ENCODE measurements around the gene UTS2B.

Gene UTS2B, protein sequence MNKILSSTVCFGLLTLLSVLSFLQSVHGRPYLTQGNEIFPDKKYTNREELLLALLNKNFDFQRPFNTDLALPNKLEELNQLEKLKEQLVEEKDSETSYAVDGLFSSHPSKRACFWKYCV

DNA sequence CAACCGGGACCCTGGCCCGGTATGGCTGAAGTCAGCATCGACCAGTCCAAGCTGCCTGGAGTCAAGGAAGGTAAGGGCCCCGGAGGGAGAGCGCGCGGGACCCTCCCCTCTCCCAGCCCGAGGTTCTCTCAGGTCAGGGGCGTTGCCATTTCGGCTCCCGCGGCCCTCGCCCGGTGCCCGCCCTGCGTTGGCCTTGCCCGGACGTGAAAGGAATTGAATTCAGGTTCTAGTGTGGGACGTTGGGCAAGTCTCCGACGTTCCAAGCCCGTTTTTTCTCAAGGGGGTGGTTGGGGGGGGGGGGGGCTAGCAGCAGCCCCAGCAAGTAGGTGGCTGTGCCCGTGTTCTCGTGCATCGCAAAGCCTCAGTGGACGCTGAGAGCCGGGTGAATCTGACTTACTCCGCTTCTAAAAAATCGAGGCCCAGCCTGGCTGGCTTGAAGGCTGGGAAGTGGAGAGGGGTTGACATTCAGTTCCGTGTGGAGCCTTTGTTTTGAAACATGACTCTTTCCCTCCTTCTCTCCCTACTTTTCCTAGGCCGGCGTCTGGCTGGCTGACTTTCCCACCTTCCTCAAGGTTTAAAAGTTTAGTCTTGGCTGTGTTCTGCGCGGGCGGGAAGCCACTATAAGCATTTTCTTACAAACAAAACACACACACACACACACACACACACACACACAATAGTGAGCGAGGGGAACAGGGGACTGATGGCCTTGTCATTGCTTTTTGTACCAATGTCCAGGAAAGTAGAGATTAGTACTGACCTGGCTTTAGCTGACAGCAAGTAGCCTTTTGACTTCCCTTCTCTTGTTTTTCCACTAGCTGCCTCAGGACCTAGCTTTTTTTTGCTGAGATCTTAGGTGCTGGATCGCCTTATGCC, at the start of gene UTS2B:
TSS of gene UTS2B (minus strand) at position 873 of the 876 bp plus-strand sequence. CDS start 48,337 bp downstream, outside the sequence.
- DNase-seq (ENCODE audit: low read depth in 3 of 3, low spot score in 1 of 3) = no peak

DNA sequence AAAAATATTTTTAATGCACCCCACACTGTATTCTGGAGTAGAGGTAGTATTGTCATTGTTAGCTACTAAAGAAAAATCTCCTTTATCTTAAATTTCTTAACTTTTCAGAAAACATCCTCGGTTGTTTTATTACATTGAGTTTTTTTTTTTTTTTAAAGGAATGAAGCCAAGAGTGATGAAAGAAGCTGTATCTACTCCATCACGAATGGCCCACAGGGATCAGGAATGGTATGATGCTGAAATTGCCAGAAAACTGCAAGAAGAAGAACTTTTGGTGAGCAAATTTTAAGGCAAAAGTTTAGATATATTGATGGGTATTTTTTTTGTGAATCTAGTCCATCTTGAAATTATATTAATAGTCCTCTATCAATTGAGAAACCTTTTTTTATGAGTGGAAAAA, 49.7 kb upstream of the UTS2B start:
- DNase-seq (ENCODE audit: low read depth in 3 of 3, low spot score in 1 of 3) = no peak

DNA sequence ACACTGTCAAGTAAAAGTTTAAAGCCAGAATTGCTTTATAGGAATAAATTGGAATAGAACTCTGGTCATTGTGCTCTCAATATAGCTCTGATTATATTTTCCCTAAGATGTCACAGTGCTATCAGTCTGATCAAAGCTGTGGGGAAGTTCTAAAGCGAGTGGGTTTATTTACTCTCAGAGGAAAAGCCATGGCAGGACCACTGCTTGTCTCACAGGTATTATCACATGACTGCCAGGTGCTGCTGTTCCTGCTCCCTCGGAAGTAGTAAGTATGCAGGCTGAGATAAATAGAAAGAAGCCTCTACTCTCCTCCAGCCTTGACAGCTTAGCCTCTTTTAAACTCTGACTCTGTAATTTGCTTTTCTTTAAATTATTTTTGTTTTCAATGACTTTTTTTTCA, 49.1 kb upstream of the UTS2B start:
- no peak for DNase-seq (ENCODE audit: low read depth in 3 of 3, low spot score in 1 of 3)

DNA sequence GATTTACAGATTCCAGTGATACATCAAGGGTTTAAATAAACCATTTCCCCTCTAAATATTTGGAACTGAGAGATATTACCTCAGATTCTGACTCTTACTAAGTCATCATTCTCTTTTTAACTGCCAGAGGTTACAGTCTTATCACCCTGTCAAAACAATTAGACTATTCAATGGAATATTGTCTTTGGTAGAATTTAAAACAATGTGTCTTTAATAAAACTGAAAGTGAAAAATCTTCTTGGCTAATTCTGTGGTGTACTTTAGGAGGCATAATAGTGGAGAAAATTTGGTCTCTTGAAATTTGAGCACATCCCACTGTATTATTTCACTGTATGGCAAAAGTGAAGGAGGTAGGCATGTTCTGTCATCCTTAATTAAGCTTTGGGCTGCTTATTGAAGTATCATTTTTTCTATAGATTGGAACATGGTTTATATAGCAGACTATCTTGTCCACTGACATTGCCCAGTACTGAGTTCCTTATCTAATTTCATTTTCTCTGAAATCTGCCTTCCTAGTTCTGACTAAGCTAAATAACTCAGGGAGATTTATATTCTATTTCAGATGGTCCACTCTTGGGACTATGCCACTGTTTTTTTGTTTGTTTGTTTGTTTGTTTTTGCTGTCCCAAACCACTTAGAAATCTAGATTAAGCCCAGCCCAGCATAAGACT, 48.0 kb upstream of the UTS2B start:
- DNase-seq (ENCODE audit: low read depth in 3 of 3, low spot score in 1 of 3) = no peak

DNA sequence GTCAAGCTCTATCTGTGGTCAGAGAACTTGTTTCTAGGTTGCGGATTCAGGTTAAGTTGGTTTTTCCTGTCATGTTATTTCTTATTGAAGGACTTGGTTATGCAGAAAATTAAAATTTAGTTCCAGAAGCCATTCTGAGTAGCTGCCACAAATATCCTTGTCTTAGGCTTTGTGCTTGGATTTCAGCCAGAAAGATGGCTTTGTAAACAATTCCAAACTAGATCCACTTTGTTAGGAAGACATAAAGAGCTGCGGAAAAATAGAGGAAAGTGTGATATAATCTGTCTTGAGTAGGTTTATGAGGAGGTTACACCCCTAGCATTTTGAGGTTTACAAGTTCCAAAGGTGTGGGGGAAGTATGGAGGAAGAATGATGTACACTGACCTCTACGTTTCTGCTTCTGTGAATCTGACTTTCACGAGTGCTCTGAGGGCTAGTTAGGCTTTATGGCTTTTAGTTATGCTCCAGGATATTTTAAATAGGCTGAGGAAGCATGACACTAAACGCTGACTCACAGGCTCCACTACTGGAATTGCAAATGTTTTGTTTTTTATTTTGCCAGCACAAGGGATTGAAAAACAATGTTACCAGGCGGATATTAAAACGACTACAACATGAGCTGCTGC, 46.3 kb upstream of the UTS2B start:
- no peak for DNase-seq (ENCODE audit: low read depth in 3 of 3, low spot score in 1 of 3)

DNA sequence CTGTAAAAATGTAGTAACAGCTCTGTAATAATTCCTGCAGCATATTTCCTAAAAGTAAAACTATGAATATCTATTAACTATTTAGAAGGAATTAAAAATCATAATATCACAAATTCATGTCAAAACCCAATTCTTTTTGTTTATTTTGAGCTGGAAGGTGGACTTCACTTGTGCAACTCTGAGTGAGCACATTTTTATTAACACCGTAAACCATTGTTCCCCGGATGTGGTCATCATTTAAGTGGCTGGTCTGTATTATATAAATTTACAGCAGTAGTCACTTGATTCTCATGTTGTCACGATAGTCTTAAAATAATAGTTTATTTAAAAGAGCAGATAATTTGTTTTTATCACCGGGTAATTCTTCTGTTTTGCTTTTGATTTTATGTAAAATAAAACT, 43.0 kb upstream of the UTS2B start:
- DNase-seq (ENCODE audit: low read depth in 3 of 3, low spot score in 1 of 3) = no peak

DNA sequence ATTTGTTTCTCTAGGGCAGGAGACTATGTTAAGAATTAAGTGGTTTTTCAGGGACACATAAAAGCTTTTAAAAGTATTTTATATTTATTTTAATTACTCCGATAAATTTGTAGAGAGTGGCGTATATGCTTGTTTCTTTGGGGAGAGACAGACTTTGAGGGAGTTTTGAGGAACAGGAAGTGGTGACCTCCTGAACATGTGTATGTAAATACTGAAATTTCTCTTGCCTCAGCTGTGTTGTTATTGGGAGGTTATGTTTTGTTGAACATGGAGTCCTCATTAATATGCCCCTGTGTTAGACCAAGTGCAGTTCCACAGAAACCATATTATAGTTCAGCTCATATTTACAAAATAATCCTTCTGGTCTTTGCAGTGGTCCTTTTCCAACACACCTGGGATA, 41.8 kb upstream of the UTS2B start:
- no peak for DNase-seq (ENCODE audit: low read depth in 3 of 3, low spot score in 1 of 3)

DNA sequence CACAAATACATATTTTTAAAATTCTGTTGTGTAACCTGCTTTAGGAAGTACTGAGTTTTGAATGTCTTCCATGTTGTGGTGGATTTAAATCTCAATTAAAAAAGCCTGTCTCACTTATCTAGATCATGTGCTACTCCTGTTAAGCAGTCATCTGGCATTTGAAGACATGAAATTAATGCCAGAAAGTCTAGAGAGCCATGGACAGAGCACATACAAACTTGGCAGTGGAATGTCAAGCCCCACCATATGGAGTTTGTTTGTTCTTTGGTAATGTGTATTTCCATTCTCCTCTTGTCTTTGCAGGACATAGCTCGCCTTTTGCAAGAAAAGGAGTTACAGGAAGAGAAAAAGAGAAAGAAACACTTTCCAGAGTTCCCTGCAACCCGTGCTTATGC, 39.3 kb upstream of the UTS2B start:
- DNase-seq (ENCODE audit: low read depth in 3 of 3, low spot score in 1 of 3) = no peak

DNA sequence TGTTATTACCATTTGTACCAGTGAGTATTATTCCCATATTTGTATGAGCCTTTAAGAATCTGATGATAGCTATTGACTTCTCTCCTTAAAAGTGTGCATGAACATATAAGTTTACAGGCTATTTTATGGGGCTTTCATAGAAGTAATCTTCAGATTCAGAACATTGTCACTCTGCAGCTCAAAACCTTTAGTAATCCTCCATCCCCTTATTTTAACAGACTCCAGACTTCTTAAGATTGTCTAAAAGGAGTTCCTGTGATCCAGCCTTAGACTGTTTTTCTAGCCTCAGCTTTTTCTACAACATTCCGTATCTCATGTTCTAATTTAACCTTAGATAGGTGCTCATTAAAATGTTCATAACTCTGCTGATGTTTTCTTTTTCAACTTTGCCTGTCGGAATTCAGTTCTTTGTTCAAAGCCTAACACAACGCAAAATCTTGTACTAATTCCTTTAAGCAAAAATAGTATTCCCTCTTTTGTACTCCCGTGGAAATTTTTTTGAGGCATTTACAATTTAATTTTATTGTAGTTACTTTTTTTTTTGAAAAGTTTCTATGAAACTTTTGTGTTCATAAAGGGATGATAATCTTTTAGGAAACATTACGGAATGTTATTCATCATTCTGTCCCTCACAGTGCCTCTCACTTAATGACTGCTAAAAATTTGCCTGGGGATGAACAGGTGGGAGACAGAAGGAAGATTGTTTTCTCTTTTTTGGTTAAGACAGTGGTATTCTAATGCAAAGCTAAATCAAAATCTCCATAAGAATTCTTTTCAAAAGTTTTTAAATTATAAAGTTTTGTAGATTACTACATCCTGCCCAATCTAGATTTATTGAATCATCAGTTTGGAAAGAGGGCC, 38.7 kb upstream of the UTS2B start:
- DNase-seq (ENCODE audit: low read depth in 3 of 3, low spot score in 1 of 3) = no peak

DNA sequence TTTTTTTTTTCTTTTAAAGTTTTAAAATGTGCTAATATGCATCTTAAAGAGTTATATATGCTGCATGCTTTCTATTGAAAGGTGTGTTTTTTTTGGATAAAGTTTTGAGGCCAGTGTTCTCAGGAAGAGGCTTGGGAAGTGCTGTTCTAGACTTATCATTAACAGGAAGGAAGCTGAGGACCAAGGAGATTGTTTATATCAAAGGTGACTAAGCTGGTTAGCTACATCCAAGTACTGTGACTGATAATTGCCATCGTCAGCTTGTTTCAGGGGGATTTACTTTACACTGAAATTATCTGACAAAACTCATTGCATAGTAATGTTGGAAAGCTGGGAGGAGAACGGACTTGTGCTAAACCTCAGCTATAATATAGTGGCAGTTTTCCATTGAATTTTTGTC, 36.3 kb upstream of the UTS2B start:
- DNase-seq (ENCODE audit: low read depth in 3 of 3, low spot score in 1 of 3) = no peak

DNA sequence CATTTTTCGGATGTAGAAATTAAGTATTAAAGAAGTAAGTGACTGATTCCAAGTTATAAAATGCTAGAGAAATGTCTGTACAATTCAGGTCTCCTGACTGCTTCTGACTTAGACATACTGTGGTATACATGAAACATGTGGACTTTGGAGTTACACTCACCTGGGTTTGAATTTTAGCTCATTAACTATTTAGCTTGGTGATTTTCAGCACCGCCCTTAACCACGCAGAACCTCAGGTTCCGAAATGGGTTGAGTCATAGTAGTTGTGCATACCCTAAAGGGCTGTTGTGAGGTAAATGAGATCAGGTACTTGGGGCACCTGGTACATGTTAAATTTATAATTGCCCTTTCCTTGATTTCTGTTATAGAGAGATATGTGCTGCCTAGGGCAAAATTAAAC, 32.9 kb upstream of the UTS2B start:
- no peak for DNase-seq (ENCODE audit: low read depth in 3 of 3, low spot score in 1 of 3)

DNA sequence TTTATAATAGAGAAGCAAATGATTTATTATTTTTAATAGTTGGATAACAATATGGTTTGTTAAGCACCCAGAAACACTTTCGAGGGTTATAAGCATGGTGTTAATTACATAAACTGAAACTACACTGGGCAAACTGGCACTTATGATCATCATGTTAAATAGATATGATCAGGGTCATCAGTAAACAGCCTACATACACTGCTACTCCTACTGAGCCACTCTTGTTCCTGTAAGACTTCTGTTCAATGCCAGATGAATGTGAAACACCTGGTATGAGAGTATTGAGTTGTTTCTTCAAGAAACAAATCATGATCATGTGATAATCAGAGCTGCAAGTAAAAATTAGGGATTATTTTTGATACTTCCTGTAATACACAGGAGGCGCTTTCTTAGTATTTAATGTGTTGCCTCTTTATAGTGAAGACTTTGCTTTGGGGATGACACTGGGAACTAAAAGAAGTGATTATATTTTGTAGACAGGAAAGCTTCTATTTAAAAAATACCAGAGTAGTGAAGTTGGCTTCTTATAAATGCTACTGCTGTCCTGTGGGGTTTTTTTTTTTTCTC, 32.3 kb upstream of the UTS2B start:
- DNase-seq (ENCODE audit: low read depth in 3 of 3, low spot score in 1 of 3) = no peak

DNA sequence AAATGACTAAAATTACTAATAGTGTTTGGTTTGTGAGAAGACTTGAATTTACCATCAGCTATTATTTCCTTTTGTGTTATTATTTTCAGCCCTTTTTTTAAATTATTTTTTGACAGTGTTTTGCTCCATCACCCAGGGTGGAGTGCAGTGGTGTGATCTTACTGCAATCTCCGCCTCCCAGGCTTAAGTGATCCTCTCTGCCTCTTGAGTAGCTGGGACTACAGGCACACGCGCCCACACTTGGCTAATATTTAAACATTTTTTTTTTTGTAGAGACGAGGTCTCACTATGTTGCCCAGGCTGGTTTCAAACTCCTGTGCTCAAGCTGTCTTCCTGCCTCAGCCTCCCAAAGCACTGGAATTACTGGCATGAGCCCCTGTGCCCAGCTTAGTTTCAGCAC, 31.7 kb upstream of the UTS2B start:
- no peak for DNase-seq (ENCODE audit: low read depth in 3 of 3, low spot score in 1 of 3)

DNA sequence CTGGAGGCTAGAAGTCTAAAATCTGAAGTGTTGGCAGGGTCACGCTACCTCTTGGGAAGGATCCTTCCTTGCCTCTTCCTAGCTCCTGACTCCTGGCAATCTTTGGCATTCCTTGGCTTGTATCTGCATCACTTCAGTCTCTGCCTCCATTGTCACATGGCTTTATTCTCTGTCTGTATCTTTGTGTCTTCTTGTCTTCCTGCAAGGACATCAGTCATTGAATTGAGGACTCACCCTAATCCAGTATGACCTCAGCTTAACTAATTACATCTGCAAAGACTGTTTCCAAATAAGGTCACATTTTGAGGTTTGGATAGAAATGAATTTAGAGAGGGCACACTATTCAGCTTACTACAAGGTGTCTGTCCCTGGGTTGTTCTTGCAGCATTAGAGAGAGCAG, 31.1 kb upstream of the UTS2B start:
- no peak for DNase-seq (ENCODE audit: low read depth in 3 of 3, low spot score in 1 of 3)

DNA sequence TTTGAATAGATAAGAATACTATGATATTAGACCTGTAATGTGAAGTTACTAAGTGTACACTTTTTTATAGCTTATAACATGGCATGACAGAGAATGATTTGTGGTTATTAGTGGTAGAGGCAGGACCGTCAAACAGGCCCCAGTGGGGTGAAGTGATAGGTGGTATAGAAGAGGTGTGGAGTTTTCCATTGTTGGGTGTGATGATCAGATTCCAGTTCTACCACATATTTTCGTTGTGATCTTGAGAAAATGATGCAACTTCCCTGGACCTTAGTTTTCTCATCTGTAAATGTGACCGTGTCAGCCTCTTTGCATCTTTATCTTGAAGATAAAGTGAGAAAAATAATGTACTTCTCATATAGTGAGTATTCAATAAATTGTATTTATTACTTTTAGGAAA, 30.3 kb upstream of the UTS2B start:
- no peak for DNase-seq (ENCODE audit: low read depth in 3 of 3, low spot score in 1 of 3)

DNA sequence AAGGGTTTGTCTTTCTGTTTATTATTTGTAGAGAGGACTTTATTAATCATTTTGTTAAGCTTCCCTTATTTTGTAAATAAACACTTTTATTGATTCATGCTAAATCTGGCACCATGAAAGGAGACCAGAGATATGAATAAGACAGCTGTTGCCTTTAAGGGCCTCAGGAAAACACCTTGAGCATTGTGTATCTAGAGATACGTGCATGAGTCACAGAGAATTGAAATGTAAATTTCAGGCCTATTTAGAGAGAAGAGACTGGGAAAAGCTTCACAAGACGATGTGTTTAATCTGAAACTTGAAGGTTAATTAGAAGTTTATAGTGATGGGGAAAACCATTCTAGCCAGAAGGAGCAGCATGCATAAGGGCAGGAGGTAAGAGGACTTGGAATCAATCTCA, 28.6 kb upstream of the UTS2B start:
- no peak for DNase-seq (ENCODE audit: low read depth in 3 of 3, low spot score in 1 of 3)

DNA sequence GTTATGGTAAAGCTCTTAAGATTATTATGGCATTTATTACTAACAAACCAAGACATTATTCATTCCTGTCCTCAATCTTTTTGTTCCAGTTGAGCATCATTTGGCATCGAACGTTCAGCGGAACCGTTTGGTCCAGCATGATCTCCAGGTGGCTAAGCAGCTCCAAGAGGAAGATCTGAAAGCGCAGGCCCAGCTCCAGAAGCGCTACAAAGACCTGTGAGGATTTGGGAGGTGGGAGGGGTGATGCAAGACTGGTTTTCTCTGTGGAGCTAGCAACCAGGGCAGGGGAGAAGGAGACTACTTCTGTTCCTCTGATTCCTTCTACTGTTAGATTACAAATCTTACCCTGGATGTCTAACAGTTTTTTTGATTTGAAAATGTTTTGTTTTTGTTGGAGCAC, 27.6 kb upstream of the UTS2B start:
- DNase-seq (ENCODE audit: low read depth in 3 of 3, low spot score in 1 of 3) = no peak

DNA sequence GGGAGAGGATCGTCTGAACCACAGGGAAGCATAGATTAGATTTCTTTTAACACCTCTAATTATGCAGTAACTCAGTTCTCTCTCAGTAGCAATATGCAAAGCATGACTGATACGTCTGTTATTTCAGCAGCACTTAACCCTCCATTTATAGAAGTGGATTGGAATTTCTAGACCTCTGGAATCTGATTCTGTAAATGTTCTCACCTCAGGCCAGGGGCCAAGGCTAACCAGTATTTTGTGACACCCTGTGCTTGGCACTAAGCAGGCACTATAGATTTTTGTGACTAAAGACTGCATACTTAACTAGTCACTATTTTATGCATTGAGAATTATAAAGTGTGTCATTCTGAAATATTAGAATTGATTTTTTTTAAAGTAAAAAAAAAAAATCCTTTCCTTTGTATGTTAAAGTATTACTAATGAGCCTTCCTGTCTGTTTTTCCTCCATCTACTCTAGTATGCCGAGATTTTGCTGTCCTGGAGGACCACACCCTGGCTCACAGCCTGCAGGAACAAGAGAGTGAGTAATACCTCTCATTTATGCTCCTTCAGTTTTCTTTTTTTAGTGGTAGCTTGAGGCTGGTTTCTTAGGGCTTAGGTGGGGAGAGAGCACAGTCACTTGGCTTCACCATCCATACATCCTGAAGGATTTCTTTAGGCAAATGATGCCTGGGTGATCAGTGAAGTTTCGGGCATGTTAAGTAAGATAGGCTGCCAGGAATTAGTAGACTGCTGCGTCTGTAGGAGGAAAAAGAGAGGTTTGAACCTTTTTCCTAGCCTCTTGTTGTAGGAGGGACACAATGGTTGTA, 26.5 kb upstream of the UTS2B start:
- no peak for DNase-seq (ENCODE audit: low read depth in 3 of 3, low spot score in 1 of 3)

DNA sequence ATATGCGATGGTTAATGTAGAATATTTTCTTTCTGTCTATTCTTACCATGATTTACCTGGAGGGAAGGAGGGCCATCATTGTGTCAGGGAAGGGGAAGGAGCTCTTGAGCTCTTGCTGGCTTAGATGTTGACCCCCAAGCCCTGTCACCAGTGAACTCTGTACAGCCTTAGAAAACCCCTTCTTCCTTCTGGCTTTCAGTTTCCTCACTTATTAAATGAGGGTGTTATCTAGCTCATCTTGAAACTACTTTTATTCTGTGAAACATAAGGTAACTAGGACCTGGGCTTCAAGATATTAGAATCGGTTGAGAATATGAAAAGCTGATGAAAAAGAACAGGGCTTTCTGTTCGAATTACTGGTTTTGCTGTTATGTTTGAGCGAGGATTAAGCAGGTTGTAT, 25.1 kb upstream of the UTS2B start:
- no peak for DNase-seq (ENCODE audit: low read depth in 3 of 3, low spot score in 1 of 3)
